Measurements from ENCODE around the gene NEDD9. TPM values are rescaled to one million over a fixed set of nuclear protein-coding genes. Genes with fewer than 3 reads are reported as not detected.

NEDD9 gene
- total and polyA plus RNA-seq, 3 experiments from 2014 or later = 39.9 to 41.0 (median 40.2) TPM

DNA sequence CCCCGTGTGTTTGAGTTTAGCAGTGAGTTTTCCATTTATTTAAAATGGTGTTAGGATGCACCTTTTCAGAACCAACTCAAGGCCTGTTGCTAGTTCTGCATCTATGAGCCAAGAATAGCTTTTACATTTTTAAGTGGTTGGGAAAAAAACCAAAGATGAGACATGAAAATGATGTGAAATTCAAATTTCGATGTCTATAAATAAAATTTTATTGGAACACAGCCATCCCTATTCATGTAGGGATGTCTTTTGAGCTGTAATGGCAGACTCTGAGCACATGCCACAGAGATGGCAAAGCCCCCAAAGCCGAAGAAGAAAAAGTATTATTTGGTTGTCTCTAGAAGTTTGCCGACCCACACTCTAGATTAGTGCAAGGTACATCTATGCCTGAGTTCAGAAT, 5.0 kb upstream of the NEDD9 start:
- POLR2A ChIA-PET = no interaction called here
- no peaks in the 10 kb centered on the region for H3K27me3 Mint-ChIP-seq
- Histone ChIP-seq H3K27ac (ENCODE audit: low read depth, low read length) (no peak overlapping the region), H3K27me3 (ENCODE audit: insufficient read depth, low read length, poor library complexity, severe bottlenecking) (no peaks in the 10 kb centered on the region), H3K4me3 (ENCODE audit: low read length) (no peak overlapping the region), H3K4me1 (ENCODE audit: insufficient read depth, low read length) (peaks cover 28% of the 10 kb centered on the region), H3K9me3 (ENCODE audit: low read length) (no peaks in the 10 kb centered on the region), H3K36me3 (ENCODE audit: insufficient read depth, low read length) (no peaks in the 10 kb centered on the region)
- peaks cover 5 to 15% (median 7%) of the 10 kb centered on the region in 3 donors for H3K36me3 Mint-ChIP-seq
- H3K9me3 Mint-ChIP-seq = no peaks in the 10 kb centered on the region
- DNase-seq = no peak
- H3K4me3 Mint-ChIP-seq = no peak overlapping the region
- CTCF ChIA-PET = interaction anchor here (1.2 kb wide), 1 partner anchor 148 kb away, joined by 3 read pairs; no protein-coding TSS in a partner anchor
- H3K27ac Mint-ChIP-seq = peak overlapping the region in 6 of 8 donors; percentile 5 to 92 (median 86)
- peaks cover 44 to 56% (median 53%) of the 10 kb centered on the region in 3 donors for H3K4me1 Mint-ChIP-seq

DNA sequence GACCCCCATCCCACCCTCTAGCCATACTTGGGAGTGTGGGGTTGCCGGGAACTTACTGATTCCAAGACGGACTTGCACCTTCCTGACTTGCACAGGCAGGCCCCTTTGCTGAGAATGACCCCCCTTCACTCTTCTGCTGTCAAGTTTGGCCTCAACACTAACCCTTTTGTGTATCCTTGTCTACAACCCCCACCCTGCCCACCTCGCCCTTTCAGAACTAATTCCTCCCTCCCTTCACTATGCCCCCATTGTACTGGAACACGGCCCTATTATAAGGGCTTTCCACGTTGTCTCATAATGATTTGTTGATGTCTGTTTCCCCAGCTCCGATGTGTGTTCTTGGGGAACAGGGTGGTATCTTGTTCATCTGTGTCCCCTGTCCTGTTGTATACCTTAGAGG, 4.4 kb upstream of the NEDD9 start:
- ChIA-PET CTCF (interaction anchor here (1.2 to 1.6 kb wide), 2 partner anchors 10 to 149 kb away, joined by 3 read pairs; no protein-coding TSS in a partner anchor), POLR2A (no interaction called here)
- no peak overlapping the region for H3K4me3 ChIP-seq (ENCODE audit: low read length)
- H3K27me3 ChIP-seq (ENCODE audit: insufficient read depth, low read length, poor library complexity, severe bottlenecking) = no peaks in the 10 kb centered on the region
- H3K9me3 ChIP-seq (ENCODE audit: low read length) = no peaks in the 10 kb centered on the region
- no peak overlapping the region for H3K27ac ChIP-seq (ENCODE audit: low read depth, low read length)
- Mint-ChIP-seq H3K4me1 (peaks cover 48 to 60% (median 58%) of the 10 kb centered on the region in 3 donors), H3K36me3 (peaks cover 4 to 11% (median 5%) of the 10 kb centered on the region in 3 donors), H3K27ac (peak overlapping the region; percentile 64 to 92 (median 88)), H3K27me3 (no peaks in the 10 kb centered on the region), H3K9me3 (no peaks in the 10 kb centered on the region), H3K4me3 (peak overlapping the region in 3 of 7 donors; percentile 7 to 50 (median 12))
- no peaks in the 10 kb centered on the region for H3K36me3 ChIP-seq (ENCODE audit: insufficient read depth, low read length)
- DNase-seq = no peak
- H3K4me1 ChIP-seq (ENCODE audit: insufficient read depth, low read length) = peaks cover 30% of the 10 kb centered on the region

DNA sequence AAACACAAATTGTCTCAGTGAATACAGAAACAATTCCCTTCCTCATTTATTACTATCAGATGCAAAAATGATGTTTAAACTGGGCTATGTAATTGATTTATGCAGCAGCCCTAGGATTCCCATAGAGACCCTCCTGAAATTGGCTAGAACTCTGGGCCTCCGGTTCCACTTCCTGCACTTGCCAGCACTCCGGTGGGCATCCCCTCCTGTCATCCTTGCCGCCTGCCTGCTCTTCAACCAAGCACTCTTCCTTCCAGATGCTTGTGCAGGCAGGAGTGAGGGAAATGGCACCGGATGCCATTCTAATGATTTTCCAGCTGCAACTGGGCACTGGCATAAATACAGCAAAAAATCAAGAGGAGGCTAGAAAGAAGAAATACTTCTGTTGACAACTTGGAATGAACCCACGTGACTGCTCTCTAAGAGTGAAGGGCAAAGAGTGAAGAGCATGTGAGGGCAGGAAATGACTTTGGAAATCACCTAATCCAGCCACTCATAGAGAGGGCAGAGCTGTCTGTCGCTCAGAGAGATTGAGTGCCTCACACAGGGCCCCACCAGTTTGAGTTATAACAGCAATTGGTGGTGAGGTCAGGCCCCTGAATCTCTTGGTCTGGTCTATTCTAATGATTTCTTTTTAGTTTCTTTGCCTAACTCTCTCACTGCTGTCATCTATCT, 3.7 kb upstream of the NEDD9 start:
- peaks cover 4 to 9% (median 5%) of the 10 kb centered on the region in 3 donors for H3K36me3 Mint-ChIP-seq
- CTCF ChIA-PET = interaction anchor here (1.2 to 1.6 kb wide), 2 partner anchors 10 to 64 kb away, joined by 3 read pairs; no protein-coding TSS in a partner anchor
- H3K27me3 Mint-ChIP-seq = no peaks in the 10 kb centered on the region
- no peaks in the 10 kb centered on the region for H3K27me3 ChIP-seq (ENCODE audit: insufficient read depth, low read length, poor library complexity, severe bottlenecking)
- peak overlapping the region; percentile 74 to 92 (median 88) for H3K27ac Mint-ChIP-seq
- no peak overlapping the region for H3K4me3 ChIP-seq (ENCODE audit: low read length)
- no peaks in the 10 kb centered on the region for H3K36me3 ChIP-seq (ENCODE audit: insufficient read depth, low read length)
- H3K4me1 Mint-ChIP-seq = peaks cover 55 to 67% (median 65%) of the 10 kb centered on the region in 3 donors
- POLR2A ChIA-PET = no interaction called here
- no peak overlapping the region for H3K27ac ChIP-seq (ENCODE audit: low read depth, low read length)
- DNase-seq = peak in 4 of 5 donors; percentile 36 to 69 (median 39)
- H3K4me3 Mint-ChIP-seq = peak overlapping the region in 5 of 7 donors; percentile 2 to 57 (median 35)
- no peaks in the 10 kb centered on the region for H3K9me3 ChIP-seq (ENCODE audit: low read length)
- H3K4me1 ChIP-seq (ENCODE audit: insufficient read depth, low read length) = peaks cover 36% of the 10 kb centered on the region
- no peaks in the 10 kb centered on the region for H3K9me3 Mint-ChIP-seq

DNA sequence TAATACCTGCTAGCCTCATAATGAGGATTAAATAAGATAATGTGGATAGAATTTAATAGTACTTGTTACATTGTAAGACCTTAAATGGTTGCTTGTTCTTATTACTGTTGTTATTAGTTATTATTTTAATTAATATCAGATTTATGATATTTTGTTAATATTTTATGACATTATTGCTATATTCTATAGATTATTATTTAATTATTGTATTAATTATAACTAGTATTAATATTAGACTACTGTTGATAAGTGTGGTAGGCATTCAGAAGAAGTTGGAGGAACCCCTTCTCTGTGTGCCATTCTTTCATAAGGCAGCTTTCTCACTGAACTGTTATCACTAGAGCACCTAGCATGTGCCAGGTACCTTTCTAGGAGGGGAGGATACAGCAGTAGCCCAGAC, 2.6 kb upstream of the NEDD9 start:
- Histone ChIP-seq H3K4me3 (ENCODE audit: low read length) (no peak overlapping the region), H3K27me3 (ENCODE audit: insufficient read depth, low read length, poor library complexity, severe bottlenecking) (no peaks in the 10 kb centered on the region), H3K27ac (ENCODE audit: low read depth, low read length) (no peak overlapping the region), H3K4me1 (ENCODE audit: insufficient read depth, low read length) (peaks cover 36% of the 10 kb centered on the region), H3K9me3 (ENCODE audit: low read length) (no peaks in the 10 kb centered on the region), H3K36me3 (ENCODE audit: insufficient read depth, low read length) (no peaks in the 10 kb centered on the region)
- peak overlapping the region in 5 of 8 donors; percentile 27 to 88 (median 67) for H3K27ac Mint-ChIP-seq
- CTCF ChIA-PET = interaction anchor here (1.2 to 1.6 kb wide), 2 partner anchors 12 to 261 kb away, joined by 3 read pairs; no protein-coding TSS in a partner anchor
- H3K27me3 Mint-ChIP-seq = no peaks in the 10 kb centered on the region
- peaks cover 4 to 8% (median 5%) of the 10 kb centered on the region in 3 donors for H3K36me3 Mint-ChIP-seq
- no peaks in the 10 kb centered on the region for H3K9me3 Mint-ChIP-seq
- peak overlapping the region in 1 of 7 donors; percentile 20 for H3K4me3 Mint-ChIP-seq
- H3K4me1 Mint-ChIP-seq = peaks cover 66 to 78% (median 76%) of the 10 kb centered on the region in 3 donors
- POLR2A ChIA-PET = no interaction called here
- no peak for DNase-seq

DNA sequence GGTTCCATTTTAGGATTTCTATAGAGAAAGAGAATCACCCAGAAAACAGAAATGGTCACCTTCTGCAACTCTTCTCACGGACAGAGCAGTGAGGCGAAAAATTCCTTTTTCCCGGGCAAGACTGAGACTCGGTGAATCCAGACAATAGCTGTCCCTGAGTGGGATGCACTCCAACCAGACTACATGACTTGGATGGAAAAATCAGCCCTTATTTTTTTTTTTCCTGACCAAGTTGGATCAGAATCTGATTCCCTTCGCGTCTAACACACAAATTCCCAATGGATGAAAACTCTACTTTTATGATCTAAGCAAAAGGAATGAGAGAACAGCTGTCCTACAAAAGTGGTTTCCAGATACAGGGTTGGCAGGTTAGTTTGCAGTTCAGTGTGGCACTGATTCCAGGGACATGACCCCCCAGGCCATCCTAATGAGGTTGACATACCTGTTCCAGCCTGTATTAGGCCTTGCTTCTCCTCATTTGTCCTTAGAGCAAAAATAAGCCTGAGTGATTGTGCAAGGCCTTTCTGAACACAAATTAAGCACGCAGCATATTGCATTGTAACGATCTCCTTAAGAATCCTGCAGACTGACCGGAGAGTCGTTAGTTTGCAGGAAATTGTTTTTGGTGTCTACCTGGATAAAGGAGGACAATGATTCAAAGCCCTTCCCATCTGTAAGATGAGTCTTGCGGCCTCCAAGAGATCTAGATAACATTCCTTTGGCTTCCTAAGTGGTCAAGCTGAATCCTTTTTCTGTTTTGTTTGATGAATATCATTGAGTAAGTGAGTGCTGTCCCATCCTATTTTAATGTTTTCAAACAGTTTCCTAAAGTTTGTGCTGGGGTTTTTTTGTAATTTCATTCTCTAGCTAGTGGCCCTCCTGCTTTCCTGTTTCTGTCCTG, 1.5 kb upstream of the NEDD9 start:
- peaks cover 36% of the 10 kb centered on the region for H3K4me1 ChIP-seq (ENCODE audit: insufficient read depth, low read length)
- no peak for DNase-seq
- H3K27ac ChIP-seq (ENCODE audit: low read depth, low read length) = peak overlapping the region; percentile 75
- Mint-ChIP-seq H3K4me1 (peaks cover 74 to 85% (median 84%) of the 10 kb centered on the region in 3 donors), H3K9me3 (no peaks in the 10 kb centered on the region), H3K27ac (peak overlapping the region; percentile 93 to 100 (median 98)), H3K36me3 (peaks cover 4 to 6% (median 5%) of the 10 kb centered on the region in 3 donors), H3K4me3 (peak overlapping the region; percentile 15 to 97 (median 91)), H3K27me3 (no peaks in the 10 kb centered on the region)
- H3K4me3 ChIP-seq (ENCODE audit: low read length) = peak overlapping the region; percentile 66
- no peaks in the 10 kb centered on the region for H3K36me3 ChIP-seq (ENCODE audit: insufficient read depth, low read length)
- POLR2A ChIA-PET = no interaction called here
- H3K27me3 ChIP-seq (ENCODE audit: insufficient read depth, low read length, poor library complexity, severe bottlenecking) = no peaks in the 10 kb centered on the region
- no peaks in the 10 kb centered on the region for H3K9me3 ChIP-seq (ENCODE audit: low read length)
- CTCF ChIA-PET = interaction anchor here (1.2 to 1.4 kb wide), 2 partner anchors 25 to 141 kb away, joined by 3 read pairs; no protein-coding TSS in a partner anchor

DNA sequence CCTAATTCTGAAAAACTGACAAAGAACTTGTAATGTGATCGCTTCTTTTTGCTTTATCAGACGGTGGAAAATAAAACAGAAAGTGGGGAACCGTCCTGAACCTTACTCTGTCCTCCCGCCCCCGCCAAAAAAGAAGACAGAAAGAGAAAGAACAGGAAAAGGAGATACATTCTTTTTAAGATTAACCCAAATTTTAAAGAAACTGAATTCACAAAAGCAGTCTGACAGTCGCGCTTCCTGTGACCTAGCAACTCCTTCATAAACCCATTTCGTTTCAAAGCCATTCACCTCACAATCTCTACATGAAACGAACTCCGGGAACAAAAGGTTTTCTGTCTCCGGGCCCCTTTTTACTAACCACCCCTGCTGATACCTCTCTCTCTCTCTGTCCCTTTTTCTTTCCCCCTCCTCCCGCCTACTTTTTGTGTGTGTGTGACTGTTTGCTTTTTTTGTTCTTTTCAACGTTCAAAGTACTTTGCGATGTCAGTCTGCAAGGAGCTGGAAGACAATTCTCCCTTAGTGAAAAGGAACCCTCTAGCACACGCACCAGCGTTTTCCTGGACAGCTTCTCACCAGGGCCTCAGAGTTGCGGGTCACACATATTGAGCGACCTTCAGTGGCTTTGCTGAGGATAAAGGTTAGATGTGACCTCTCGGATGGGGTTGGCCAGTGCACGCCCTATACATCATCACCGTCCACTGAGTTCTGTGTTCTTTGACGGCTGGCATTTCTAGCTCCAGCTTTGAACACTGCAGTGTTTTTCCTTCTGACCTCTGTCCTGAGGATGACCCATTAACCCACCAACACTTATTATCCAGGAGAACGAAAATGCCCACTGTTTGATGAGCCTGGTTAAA, 530 bp upstream of the NEDD9 start:
- Histone ChIP-seq H3K36me3 (ENCODE audit: insufficient read depth, low read length) (no peaks in the 10 kb centered on the region), H3K4me3 (ENCODE audit: low read length) (peak overlapping the region; percentile 66), H3K27ac (ENCODE audit: low read depth, low read length) (peak overlapping the region; percentile 75), H3K27me3 (ENCODE audit: insufficient read depth, low read length, poor library complexity, severe bottlenecking) (no peaks in the 10 kb centered on the region), H3K4me1 (ENCODE audit: insufficient read depth, low read length) (peaks cover 36% of the 10 kb centered on the region), H3K9me3 (ENCODE audit: low read length) (no peaks in the 10 kb centered on the region)
- CTCF ChIA-PET = interaction anchor here (0.6 to 1.4 kb wide), 4 partner anchors 26 to 140 kb away, joined by 3 read pairs; no protein-coding TSS in a partner anchor
- POLR2A ChIA-PET = interaction anchor here (0.6 to 1.4 kb wide), 5 partner anchors 10 to 139 kb away, joined by 3 to 13 read pairs (median 3); partner anchors contain the start of gene SMIM13
- peaks cover 0 to 4% (median under 1%) of the 10 kb centered on the region in 3 donors for H3K36me3 Mint-ChIP-seq
- no peak for DNase-seq
- H3K27ac Mint-ChIP-seq = peak overlapping the region; percentile 93 to 100 (median 98)
- no peaks in the 10 kb centered on the region for H3K27me3 Mint-ChIP-seq
- H3K9me3 Mint-ChIP-seq = no peaks in the 10 kb centered on the region
- H3K4me3 Mint-ChIP-seq = peak overlapping the region; percentile 89 to 97 (median 91)
- peaks cover 73 to 87% (median 81%) of the 10 kb centered on the region in 3 donors for H3K4me1 Mint-ChIP-seq

Measured in CD8-positive, alpha-beta memory T cell (primary cell).